A549 (cell line): ENCODE data around the gene USP20.

Experiments
- BHLHE40 ChIP-seq: IDR thresholded peaks from 2 replicates; pipeline ENCODE4 v1.6.1; 2012; ENCODE audit warnings: low read depth, low read length, inconsistent platforms
- CTCF ChIP-seq: fragments of >200 bp; sonication (Bioruptor Twin); formaldehyde crosslinking; IDR thresholded peaks from 3 replicates; pipeline ENCODE4 v1.5.1; 2016
- ESRRA ChIP-seq: fragments of 150-350 bp; IDR thresholded peaks from 2 replicates; pipeline ENCODE4 v1.6.1; 2014; ENCODE audit warnings: mild to moderate bottlenecking, low read length, borderline replicate concordance
- HDAC2 ChIP-seq: fragments of 200-600 bp; sonication (generic); IDR thresholded peaks from 2 replicates; pipeline ENCODE4 v1.6.1; 2016
- HOXA7 ChIP-seq: fragments of 250-450 bp; sonication (Bioruptor Pico); IDR thresholded peaks from 2 replicates; pipeline ENCODE4 v1.5.0; 2020; ENCODE audit warnings: mild to moderate bottlenecking, moderate library complexity
- MAX ChIP-seq: IDR thresholded peaks from 2 replicates; pipeline ENCODE4 v1.6.1; 2012
- NFE2L2 ChIP-seq: fragments of 150-350 bp; conservative IDR thresholded peaks from 2 replicates; pipeline ENCODE4 v1.6.1; 2014; ENCODE audit warnings: low read length
- NR3C1 ChIP-seq: fragments of >200 bp; sonication (Bioruptor Twin); formaldehyde crosslinking; IDR thresholded peaks from 3 replicates; pipeline ENCODE4 v1.6.1; 2017
- POLR2A ChIP-seq: IDR thresholded peaks from 2 replicates; pipeline ENCODE4 v1.6.1; 2012; ENCODE audit warnings: mild to moderate bottlenecking, low read length
- REST ChIP-seq: fragments of 200-600 bp; sonication (generic); IDR thresholded peaks from 2 replicates; pipeline ENCODE4 v1.6.1; 2016; ENCODE audit warnings: antibody characterized with exemption, mild to moderate bottlenecking, moderate library complexity
- RFX5 ChIP-seq: fragments of 450-650 bp; IDR thresholded peaks from 2 replicates; pipeline ENCODE4 v1.7.1; 2014; ENCODE audit warnings: antibody characterized with exemption, mild to moderate bottlenecking, moderate library complexity
- TP53 ChIP-seq: fragments of 250-450 bp; sonication (Bioruptor Pico); IDR thresholded peaks from 2 replicates; pipeline ENCODE4 v1.5.0; 2021; ENCODE audit warnings: mild to moderate bottlenecking, moderate library complexity
- USF2 ChIP-seq: fragments of 450-650 bp; IDR thresholded peaks from 2 replicates; pipeline ENCODE4 v1.6.1; 2014; ENCODE audit warnings: antibody characterized with exemption

- TF ChIP-seq NFE2L2 (no peak), CTCF (no peak), NR3C1 (no peak), POLR2A (no peak), HOXA7 (no peak), HDAC2 (no peak), REST (no peak), TP53 (no peak), MAX (no peak), ESRRA (no peak), USF2 (no peak), BHLHE40 (no peak), RFX5 (no peak)
These were observed 26.2 kb downstream of the USP20 start for GRCh38 chr9:129861447-129861827.
